ENCODE measurements around the gene ATG12. TPM values are rescaled to one million over a fixed set of nuclear protein-coding genes. Genes with fewer than 3 reads are reported as not detected.
"Not testable (repeated sequence)": the region's sequence is repeated elsewhere in the genome, so short reads cannot be mapped to it uniquely, and the experiment has no call there.

The ATG12 gene
- total RNA-seq, 2 experiments from 2014 or later: 44.5 to 48.2 TPM

DNA sequence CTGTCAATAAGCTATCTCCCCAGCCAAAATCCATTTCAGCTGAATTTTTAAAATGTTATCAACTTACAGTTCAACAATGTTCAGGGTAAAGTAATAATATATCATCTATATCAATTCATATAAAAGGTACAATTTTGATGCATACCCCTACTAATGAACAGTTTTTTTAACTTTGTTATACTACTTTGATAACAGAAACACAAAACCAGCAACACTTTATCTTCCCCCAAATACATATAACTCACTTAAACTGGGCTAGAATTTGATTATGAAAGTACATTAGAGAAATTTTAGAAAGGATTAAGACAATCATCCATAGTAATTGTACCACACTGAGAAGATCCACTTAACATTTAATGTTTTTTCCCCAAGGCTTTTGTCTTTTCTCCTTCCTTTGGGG, 30.0 kb downstream of the ATG12 start:
- CTCF ChIA-PET: no interaction called here
- Mint-ChIP-seq H3K4me1 (peaks cover 54% of the 10 kb centered on the region), H3K9me3 (no peaks in the 10 kb centered on the region), H3K4me3 (no peak overlapping the region), H3K27ac (no peak overlapping the region), H3K36me3 (ENCODE audit: low read depth) (no peaks in the 10 kb centered on the region), H3K27me3 (peaks cover 49% of the 10 kb centered on the region)
- POLR2A ChIA-PET: no interaction called here
- DNase-seq: no peak

- H3K27ac Mint-ChIP-seq: no peak overlapping the region
- peaks cover 53% of the 10 kb centered on the region for H3K4me1 Mint-ChIP-seq
- H3K27me3 Mint-ChIP-seq: peaks cover 45% of the 10 kb centered on the region
- CTCF ChIA-PET: no interaction called here
- no peak overlapping the region for H3K4me3 Mint-ChIP-seq
- H3K9me3 Mint-ChIP-seq: no peaks in the 10 kb centered on the region
- DNase-seq: no peak
- POLR2A ChIA-PET: interaction anchor here (0.7 kb wide), 1 partner anchor 980 kb away, joined by 3 read pairs; no protein-coding TSS in a partner anchor
- no peaks in the 10 kb centered on the region for H3K36me3 Mint-ChIP-seq (ENCODE audit: low read depth)
These were observed 30.6 kb downstream of the ATG12 start for GRCh38 chr5:115810761-115811160.

DNA sequence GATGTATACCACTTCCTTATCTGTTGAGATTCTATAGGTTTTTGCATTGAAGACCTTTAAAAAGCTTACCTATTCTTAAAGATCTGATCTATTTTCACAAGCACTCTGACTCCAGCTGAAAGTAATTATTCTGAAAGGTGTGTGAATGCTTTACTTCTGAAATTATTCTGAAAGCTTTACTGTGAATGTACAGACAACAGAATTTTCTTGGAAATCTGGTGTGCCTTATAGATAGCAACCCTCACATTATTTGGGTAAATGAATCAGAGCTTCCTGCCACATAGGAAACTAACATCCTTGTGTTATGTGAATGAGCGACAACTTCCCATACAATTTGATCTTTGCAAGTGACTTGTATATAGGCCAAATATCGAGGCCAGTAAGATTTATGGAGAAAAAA, 31.4 kb downstream of the ATG12 start:
- no peak overlapping the region for H3K4me3 Mint-ChIP-seq
- ChIA-PET POLR2A (interaction anchor here (0.7 kb wide), 1 partner anchor 981 kb away, joined by 3 read pairs; no protein-coding TSS in a partner anchor), CTCF (interaction anchor here (0.8 to 1.1 kb wide), 2 partner anchors 17 to 186 kb away, joined by 3 read pairs; no protein-coding TSS in a partner anchor)

GRCh38 chr5:115808066-115808465, 33.3 kb downstream of the ATG12 start:
- H3K4me3 Mint-ChIP-seq; CTCF ChIA-PET; DNase-seq; H3K36me3 Mint-ChIP-seq (ENCODE audit: low read depth); H3K9me3 Mint-ChIP-seq; POLR2A ChIA-PET; H3K27ac Mint-ChIP-seq: not testable (repeated sequence)
- H3K4me1 Mint-ChIP-seq: peaks cover 34% of the 10 kb centered on the region
- H3K27me3 Mint-ChIP-seq: peaks cover 21% of the 10 kb centered on the region

More for the DNA sequence above, 31.4 kb downstream of the ATG12 start:
- H3K36me3 Mint-ChIP-seq (ENCODE audit: low read depth): no peaks in the 10 kb centered on the region
- H3K27me3 Mint-ChIP-seq: peaks cover 37% of the 10 kb centered on the region
- H3K27ac Mint-ChIP-seq: no peak overlapping the region
- no peak for DNase-seq
- H3K4me1 Mint-ChIP-seq: peaks cover 46% of the 10 kb centered on the region
- H3K9me3 Mint-ChIP-seq: no peaks in the 10 kb centered on the region

GRCh38 chr5:115807654-115808052, 33.7 kb downstream of the ATG12 start:
- ChIA-PET CTCF (no interaction called here), POLR2A (no interaction called here)
- Mint-ChIP-seq H3K27ac (peak overlapping the region; percentile 50), H3K36me3 (ENCODE audit: low read depth) (no peaks in the 10 kb centered on the region), H3K4me3 (no peak overlapping the region), H3K9me3 (no peaks in the 10 kb centered on the region), H3K4me1 (peaks cover 34% of the 10 kb centered on the region), H3K27me3 (peaks cover 21% of the 10 kb centered on the region)
- DNase-seq: no peak

GRCh38 chr5:115806986-115807653, 34.2 kb downstream of the ATG12 start:
- H3K36me3 Mint-ChIP-seq (ENCODE audit: low read depth): no peaks in the 10 kb centered on the region
- ChIA-PET POLR2A (no interaction called here), CTCF (no interaction called here)
- peaks cover 19% of the 10 kb centered on the region for H3K27me3 Mint-ChIP-seq
- peak overlapping the region; percentile 50 for H3K27ac Mint-ChIP-seq
- peaks cover 34% of the 10 kb centered on the region for H3K4me1 Mint-ChIP-seq
- no peaks in the 10 kb centered on the region for H3K9me3 Mint-ChIP-seq
- no peak overlapping the region for H3K4me3 Mint-ChIP-seq
- DNase-seq: no peak

DNA sequence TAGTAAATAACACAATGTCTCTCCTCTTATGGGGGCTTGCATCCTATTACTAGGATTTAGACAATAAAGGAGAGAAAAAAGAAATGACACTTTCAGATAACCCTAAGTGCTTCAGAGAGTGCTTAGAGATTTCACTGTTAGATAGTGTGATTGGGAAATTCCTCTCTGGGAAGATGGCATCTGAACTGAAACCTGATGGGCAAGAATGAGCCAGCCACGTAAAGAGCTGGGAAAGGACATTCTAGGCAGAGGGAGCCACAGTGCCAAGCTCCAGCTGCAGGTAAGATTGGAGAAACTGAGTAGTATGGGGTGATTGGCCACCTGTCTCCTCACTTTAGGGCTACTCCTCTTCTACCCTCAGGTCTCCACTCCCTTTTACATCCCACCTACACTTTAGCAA, 39.4 kb downstream of the ATG12 start:
- H3K27me3 Mint-ChIP-seq: peaks cover 14% of the 10 kb centered on the region
- no peak overlapping the region for H3K4me3 Mint-ChIP-seq
- H3K27ac Mint-ChIP-seq: no peak overlapping the region

DNA sequence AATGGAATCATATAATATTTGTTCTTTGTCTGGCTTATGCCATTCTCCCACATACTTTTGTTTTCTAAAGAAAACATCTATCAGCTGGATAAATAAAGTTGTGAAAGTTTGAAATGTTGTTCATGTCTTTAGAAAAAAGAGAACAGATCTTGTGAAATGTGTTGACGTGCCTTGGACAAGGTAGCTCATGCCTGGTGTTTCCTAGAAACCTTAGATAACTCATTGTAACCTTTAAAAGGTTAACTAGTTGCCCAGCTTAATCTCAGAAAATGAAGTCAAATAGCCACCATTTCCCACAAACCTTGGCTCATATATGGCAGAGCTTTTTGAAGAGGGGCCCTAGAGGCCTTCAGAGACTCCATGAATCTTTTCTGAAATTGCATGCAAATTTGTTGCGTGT, 40.2 kb downstream of the ATG12 start:
- no peak overlapping the region for H3K27ac Mint-ChIP-seq
- POLR2A ChIA-PET: no interaction called here
- H3K9me3 Mint-ChIP-seq: no peaks in the 10 kb centered on the region

More for the DNA sequence above, 39.4 kb downstream of the ATG12 start:
- Mint-ChIP-seq H3K9me3 (no peaks in the 10 kb centered on the region), H3K36me3 (ENCODE audit: low read depth) (no peaks in the 10 kb centered on the region), H3K4me1 (peaks cover 8% of the 10 kb centered on the region)
- CTCF ChIA-PET: no interaction called here
- no peak for DNase-seq
- POLR2A ChIA-PET: no interaction called here

GRCh38 chr5:115800108-115800507, 41.3 kb downstream of the ATG12 start:
- no peak for DNase-seq
- Mint-ChIP-seq H3K36me3 (ENCODE audit: low read depth) (no peaks in the 10 kb centered on the region), H3K4me3 (no peak overlapping the region), H3K4me1 (no peaks in the 10 kb centered on the region), H3K9me3 (no peaks in the 10 kb centered on the region), H3K27me3 (peaks cover 15% of the 10 kb centered on the region), H3K27ac (no peak overlapping the region)
- ChIA-PET POLR2A (no interaction called here), CTCF (interaction anchor here (1.3 kb wide), 1 partner anchor 18 kb away, joined by 3 read pairs; no protein-coding TSS in a partner anchor)

More for the DNA sequence above, 40.2 kb downstream of the ATG12 start:
- no peaks in the 10 kb centered on the region for H3K36me3 Mint-ChIP-seq (ENCODE audit: low read depth)
- no peak overlapping the region for H3K4me3 Mint-ChIP-seq
- CTCF ChIA-PET: interaction anchor here (1.3 kb wide), 1 partner anchor 17 kb away, joined by 3 read pairs; no protein-coding TSS in a partner anchor
- peaks cover 12% of the 10 kb centered on the region for H3K27me3 Mint-ChIP-seq
- H3K4me1 Mint-ChIP-seq: peaks cover under 1% of the 10 kb centered on the region
- DNase-seq: no peak

- Mint-ChIP-seq H3K36me3 (ENCODE audit: low read depth) (no peaks in the 10 kb centered on the region), H3K4me3 (no peak overlapping the region), H3K9me3 (no peaks in the 10 kb centered on the region), H3K4me1 (peaks cover 5% of the 10 kb centered on the region), H3K27me3 (peaks cover 22% of the 10 kb centered on the region), H3K27ac (no peak overlapping the region)
- ChIA-PET POLR2A (no interaction called here), CTCF (interaction anchor here (1.0 kb wide), 1 partner anchor 16 kb away, joined by 3 read pairs; no protein-coding TSS in a partner anchor)
- no peak for DNase-seq
These were observed 43.1 kb downstream of the ATG12 start for GRCh38 chr5:115798252-115798651.

DNA sequence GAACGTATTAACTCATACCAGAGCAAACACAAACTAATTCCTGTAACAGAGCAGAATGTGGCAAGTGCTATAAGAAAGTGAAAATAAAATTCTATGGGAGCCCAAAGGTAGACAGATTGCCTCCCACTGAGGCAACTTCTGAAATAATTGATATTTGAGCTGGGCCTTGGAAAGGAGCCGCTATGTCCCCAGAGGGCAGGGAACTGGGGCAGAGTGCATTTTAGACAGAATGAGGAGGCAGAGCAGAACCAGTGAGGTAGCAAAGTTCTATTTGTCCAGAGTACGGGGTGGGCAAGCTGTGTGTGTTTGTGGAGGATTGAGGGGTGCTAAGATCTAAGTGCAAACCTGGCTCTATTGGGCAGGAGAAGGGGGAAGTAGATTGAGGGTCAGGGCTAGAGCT, 44.7 kb downstream of the ATG12 start:
- CTCF ChIA-PET: no interaction called here
- peaks cover 26% of the 10 kb centered on the region for H3K27me3 Mint-ChIP-seq
- POLR2A ChIA-PET: no interaction called here
- H3K27ac Mint-ChIP-seq: no peak overlapping the region
- no peaks in the 10 kb centered on the region for H3K36me3 Mint-ChIP-seq (ENCODE audit: low read depth)
- peaks cover 5% of the 10 kb centered on the region for H3K4me1 Mint-ChIP-seq
- H3K4me3 Mint-ChIP-seq: no peak overlapping the region
- no peak for DNase-seq
- H3K9me3 Mint-ChIP-seq: no peaks in the 10 kb centered on the region

- Mint-ChIP-seq H3K4me1 (peaks cover 5% of the 10 kb centered on the region), H3K27ac (no peak overlapping the region)
- CTCF ChIA-PET: no interaction called here
These were observed 45.7 kb downstream of the ATG12 start for GRCh38 chr5:115795700-115796099.

GRCh38 chr5:115788440-115788839, 52.9 kb downstream of the ATG12 start:
- Mint-ChIP-seq H3K4me3 (no peak overlapping the region), H3K36me3 (ENCODE audit: low read depth) (no peaks in the 10 kb centered on the region), H3K9me3 (no peaks in the 10 kb centered on the region), H3K4me1 (no peaks in the 10 kb centered on the region), H3K27ac (no peak overlapping the region), H3K27me3 (peaks cover 56% of the 10 kb centered on the region)
- ChIA-PET POLR2A (no interaction called here), CTCF (no interaction called here)
- DNase-seq: no peak

More at GRCh38 chr5:115795700-115796099, 45.7 kb downstream of the ATG12 start:
- no peaks in the 10 kb centered on the region for H3K36me3 Mint-ChIP-seq (ENCODE audit: low read depth)
- H3K27me3 Mint-ChIP-seq: peaks cover 29% of the 10 kb centered on the region
- no peak for DNase-seq
- POLR2A ChIA-PET: no interaction called here
- H3K4me3 Mint-ChIP-seq: no peak overlapping the region
- no peaks in the 10 kb centered on the region for H3K9me3 Mint-ChIP-seq

GRCh38 chr5:115787426-115787825, 53.9 kb downstream of the ATG12 start:
- no peaks in the 10 kb centered on the region for H3K9me3 Mint-ChIP-seq
- no peaks in the 10 kb centered on the region for H3K36me3 Mint-ChIP-seq (ENCODE audit: low read depth)
- ChIA-PET CTCF (no interaction called here), POLR2A (no interaction called here)
- peaks cover 51% of the 10 kb centered on the region for H3K27me3 Mint-ChIP-seq
- H3K27ac Mint-ChIP-seq: no peak overlapping the region
- no peak overlapping the region for H3K4me3 Mint-ChIP-seq
- no peak for DNase-seq
- no peaks in the 10 kb centered on the region for H3K4me1 Mint-ChIP-seq
